RWPE1 (cell line): Measurements from ENCODE around the gene TMEM176B.

ENCODE experiments used
- CTCF ChIA-PET: fragments of 350-600 bp; sonication (Branson Sonifier 250); formaldehyde crosslinking; extraction: SDS; loops from one replicate; lab custom pipeline; 2021; lab: Yijun Ruan, JAX
- POLR2A ChIA-PET: fragments of 400-600 bp; formaldehyde crosslinking; extraction: SDS; loops from one replicate; lab custom pipeline; 2020; ENCODE audit warnings: antibody characterized with exemption; ENCODE audit not compliant: low non-redundant PET; lab: Yijun Ruan, JAX
- DNase-seq: peaks from one replicate; pipeline ENCODE4 v3.0.0; 2012; ENCODE audit warnings: low spot score
- H3K27ac ChIP-seq: fragments of 450-650 bp; 2 replicates; pipeline ENCODE4 v1.5.1; 2017
- TF ChIP-seq, protein P1 (sequence below): fragments of 450-650 bp; conservative IDR thresholded peaks from 2 replicates; pipeline ENCODE4 v1.5.1; 2017; ENCODE audit warnings: low read depth, mild to moderate bottlenecking

The TMEM176B gene

GRCh38 chr7:150845421-150845861 lies 45.3 kb upstream of the TMEM176B start:
- H3K27ac ChIP-seq = no peak overlapping the region
- CTCF ChIA-PET = interaction anchor here (0.6 kb wide), 1 partner anchor 1699 kb away, joined by 3 read pairs; no protein-coding TSS in a partner anchor
- no peak for DNase-seq
- POLR2A ChIA-PET = no interaction called here
- TF ChIP-seq, protein P1, sequence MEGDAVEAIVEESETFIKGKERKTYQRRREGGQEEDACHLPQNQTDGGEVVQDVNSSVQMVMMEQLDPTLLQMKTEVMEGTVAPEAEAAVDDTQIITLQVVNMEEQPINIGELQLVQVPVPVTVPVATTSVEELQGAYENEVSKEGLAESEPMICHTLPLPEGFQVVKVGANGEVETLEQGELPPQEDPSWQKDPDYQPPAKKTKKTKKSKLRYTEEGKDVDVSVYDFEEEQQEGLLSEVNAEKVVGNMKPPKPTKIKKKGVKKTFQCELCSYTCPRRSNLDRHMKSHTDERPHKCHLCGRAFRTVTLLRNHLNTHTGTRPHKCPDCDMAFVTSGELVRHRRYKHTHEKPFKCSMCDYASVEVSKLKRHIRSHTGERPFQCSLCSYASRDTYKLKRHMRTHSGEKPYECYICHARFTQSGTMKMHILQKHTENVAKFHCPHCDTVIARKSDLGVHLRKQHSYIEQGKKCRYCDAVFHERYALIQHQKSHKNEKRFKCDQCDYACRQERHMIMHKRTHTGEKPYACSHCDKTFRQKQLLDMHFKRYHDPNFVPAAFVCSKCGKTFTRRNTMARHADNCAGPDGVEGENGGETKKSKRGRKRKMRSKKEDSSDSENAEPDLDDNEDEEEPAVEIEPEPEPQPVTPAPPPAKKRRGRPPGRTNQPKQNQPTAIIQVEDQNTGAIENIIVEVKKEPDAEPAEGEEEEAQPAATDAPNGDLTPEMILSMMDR = no peak

DNA sequence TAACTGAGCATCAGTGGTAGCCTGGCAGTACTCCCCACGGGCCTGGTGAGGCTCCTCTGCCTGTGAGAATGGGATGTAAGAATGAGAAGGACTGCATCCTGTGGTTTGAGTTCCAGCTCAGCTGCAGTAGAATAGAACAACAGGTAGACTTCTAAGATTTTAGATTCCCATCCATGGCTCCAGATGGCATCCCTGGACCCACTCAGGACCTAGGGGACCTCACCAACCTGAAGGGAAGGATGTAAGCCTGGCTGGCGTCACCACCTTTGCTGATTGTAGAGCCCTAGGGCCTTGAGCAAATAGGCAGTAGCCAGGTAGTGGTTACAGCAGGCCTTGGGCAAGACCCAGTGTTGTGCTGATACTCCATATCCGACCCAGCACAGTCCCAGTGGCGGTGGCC lies 42.6 kb upstream of the TMEM176B start:
- TF ChIP-seq, protein P1 = no peak
- ChIA-PET POLR2A (no interaction called here), CTCF (interaction anchor here (0.6 kb wide), 1 partner anchor 1574 kb away, joined by 3 read pairs; no protein-coding TSS in a partner anchor)
- DNase-seq = no peak
- no peak overlapping the region for H3K27ac ChIP-seq

- ChIA-PET CTCF (interaction anchor here (0.5 to 0.6 kb wide), 3 partner anchors 79 to 1575 kb away, joined by 3 to 4 read pairs (median 3); no protein-coding TSS in a partner anchor), POLR2A (no interaction called here)
- TF ChIP-seq, protein P1 = no peak
- no peak for DNase-seq
- H3K27ac ChIP-seq = no peak overlapping the region
Observed at GRCh38 chr7:150842018-150842417, 41.9 kb upstream of the TMEM176B start.

DNA sequence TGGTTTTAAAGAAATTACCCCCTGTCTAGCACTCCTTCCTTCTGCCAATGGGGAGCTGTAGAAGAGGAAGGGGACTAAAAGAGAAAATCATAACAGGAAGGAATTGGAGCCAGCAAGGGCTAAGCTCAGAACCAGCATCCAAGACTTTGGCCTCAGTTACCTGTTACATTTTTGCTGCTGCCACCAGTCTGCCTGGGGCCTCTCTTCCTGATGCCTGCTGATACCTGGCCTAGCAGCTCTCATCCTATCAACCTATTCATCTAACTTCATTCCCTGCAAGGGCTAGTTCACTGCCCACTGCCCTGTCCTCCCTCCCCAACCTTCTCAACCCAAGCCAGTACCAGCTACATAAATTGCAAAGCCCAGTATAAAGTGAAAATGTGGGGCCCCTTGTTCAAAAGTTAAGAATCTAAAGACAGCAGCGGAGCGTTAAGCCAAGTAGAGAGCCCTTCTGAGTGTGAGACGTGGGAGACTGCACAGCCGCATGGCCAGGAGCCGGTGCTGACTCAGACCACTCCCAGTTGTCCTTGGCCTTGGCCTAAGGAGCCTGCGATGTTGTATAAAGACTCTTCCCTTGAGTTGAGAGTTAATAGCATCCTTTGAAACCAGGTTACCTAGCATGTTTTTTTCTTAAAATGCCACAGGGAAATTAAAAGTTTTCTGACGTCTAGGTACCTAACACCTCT lies 38.9 kb upstream of the TMEM176B start:
- no peak overlapping the region for H3K27ac ChIP-seq
- POLR2A ChIA-PET = no interaction called here
- no peak for DNase-seq
- CTCF ChIA-PET = no interaction called here
- TF ChIP-seq, protein P1 = no peak

DNA sequence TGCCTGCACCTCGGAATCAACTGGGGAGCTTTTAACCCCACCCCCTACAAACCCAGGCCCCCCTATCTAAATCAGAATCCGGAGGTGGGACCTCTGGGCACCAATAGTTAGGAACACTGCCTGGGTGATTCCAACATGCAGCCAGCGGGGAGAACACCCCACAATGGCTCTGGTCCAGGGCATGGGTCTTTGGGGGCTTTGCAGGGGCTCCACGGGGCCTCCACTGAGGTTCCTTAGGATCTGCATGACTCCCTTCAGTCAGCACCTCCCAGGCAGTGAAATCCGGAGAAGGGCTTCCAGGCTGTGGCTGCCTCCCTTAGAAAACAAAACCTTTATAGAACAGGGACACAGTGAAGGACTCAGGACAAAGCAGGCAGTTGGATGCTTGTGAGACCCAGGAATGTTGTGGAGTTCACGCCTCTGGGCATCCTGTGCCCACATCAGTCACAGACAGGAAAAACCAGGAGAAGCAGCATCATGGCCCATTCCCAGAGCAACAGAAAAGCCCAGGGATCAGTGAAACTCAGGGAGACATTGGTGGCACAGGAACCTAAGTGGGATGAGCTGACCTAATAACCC lies 35.6 kb upstream of the TMEM176B start:
- ChIA-PET CTCF (no interaction called here), POLR2A (no interaction called here)
- H3K27ac ChIP-seq = no peak overlapping the region
- no peak for DNase-seq
- TF ChIP-seq, protein P1 = no peak

GRCh38 chr7:150835019-150835418 lies 34.9 kb upstream of the TMEM176B start:
- no peak for DNase-seq
- TF ChIP-seq, protein P1 = no peak
- no peak overlapping the region for H3K27ac ChIP-seq
- POLR2A ChIA-PET = no interaction called here
- CTCF ChIA-PET = no interaction called here
